GM21529 (cell line): ENCODE results near the gene GNA12.
A peak's percentile ranks its signal among the peaks of the same experiment; 100 is the strongest.

Experiments used
- ATAC-seq: cut with Tn5 transposase; IDR thresholded peaks from one replicate; pipeline ENCODE4 v1.9.1; 2021; ENCODE audit not compliant: unreplicated experiment

GNA12 gene, protein sequence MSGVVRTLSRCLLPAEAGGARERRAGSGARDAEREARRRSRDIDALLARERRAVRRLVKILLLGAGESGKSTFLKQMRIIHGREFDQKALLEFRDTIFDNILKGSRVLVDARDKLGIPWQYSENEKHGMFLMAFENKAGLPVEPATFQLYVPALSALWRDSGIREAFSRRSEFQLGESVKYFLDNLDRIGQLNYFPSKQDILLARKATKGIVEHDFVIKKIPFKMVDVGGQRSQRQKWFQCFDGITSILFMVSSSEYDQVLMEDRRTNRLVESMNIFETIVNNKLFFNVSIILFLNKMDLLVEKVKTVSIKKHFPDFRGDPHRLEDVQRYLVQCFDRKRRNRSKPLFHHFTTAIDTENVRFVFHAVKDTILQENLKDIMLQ

DNA sequence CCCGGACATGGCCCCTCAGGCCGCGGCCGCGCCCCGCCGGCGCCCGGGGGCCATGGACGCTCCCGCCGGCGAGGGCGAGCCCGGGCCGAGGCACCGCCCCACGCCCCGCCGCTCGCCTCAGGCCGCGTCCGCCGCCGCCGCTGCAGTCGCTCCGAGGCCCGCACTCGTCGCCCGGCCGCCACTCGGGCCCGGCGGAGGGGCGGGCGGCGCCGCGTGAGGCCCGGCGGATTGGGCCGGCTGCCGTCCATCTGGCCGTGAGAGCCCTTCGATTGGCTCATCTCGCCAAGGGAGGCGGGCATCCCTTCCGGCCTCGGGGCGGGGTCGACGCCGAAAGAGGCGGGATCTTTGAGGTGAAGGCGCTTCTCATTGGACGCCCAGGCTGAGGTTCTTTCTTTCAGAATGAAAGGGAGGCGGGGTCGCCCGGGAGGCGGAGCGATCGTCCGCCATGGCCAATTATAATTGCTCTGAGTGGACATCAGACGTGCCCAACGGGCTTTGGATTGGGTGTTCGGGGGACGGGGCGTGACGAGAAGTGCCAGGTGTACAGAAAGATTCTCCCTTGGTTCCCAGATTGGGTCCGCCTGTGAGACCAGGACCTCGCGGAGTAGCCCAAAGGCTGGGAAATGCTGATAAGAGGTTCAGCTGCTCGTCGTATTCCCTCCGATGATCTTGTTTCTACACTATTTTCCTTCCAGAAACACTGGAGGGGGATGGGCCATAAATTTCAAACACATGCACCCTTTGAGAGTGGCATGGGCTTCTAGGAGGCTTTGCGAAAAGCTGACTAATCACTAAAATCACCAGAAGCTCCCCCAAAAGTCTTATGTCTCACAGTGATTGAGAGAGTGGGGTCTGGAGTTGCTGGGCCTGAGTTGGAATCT, at the start of gene GNA12:
Gene GNA12 (minus strand): TSS at position 156 of the 881 bp plus-strand sequence. CDS start 147 bp downstream, at position 9.
- peak; percentile 94 for ATAC-seq

- no peak for ATAC-seq
These were observed 49.3 kb upstream of the GNA12 start for GRCh38 chr7:2893411-2893861.

GRCh38 chr7:2892549-2892948, 48.4 kb upstream of the GNA12 start:
- no peak for ATAC-seq

DNA sequence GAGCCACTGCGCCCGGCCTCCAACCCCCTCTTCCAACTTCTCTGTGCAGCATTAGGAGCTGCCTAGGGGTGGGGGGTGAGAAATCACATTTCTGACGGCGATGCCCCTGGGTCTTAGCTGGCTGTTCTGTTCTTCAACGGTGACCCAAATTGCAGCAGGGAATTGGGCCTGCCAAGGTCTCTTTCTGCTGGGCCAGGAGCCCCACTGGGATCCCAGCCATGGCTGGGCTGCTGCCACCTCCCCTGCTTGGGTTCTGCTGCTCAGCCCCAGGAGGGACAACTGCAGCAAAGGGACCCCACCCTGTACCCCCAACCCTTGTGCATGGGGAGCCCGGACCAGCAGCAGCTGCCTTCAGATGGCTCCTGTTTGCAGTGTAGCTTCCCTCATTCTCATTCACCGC, 43.7 kb upstream of the GNA12 start:
- no peak for ATAC-seq

DNA sequence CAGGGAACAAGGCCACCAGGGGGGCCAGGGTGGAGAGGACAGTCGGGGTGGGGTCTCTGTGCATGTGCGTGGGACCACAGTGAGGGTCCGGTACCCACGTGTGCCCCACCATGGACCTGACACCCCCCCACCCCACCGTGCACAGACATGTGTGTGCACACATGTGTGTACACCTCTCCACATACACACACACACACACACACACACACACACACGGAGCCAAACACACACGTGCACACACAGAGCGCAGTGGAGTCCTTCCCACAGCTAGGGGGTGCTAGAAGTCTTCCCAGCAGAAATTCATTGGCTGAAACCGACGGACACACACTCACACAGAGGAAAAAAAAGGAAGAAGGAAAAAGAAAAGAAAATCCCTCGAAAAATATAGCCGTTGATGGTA, 42.8 kb upstream of the GNA12 start:
- ATAC-seq, result peak; percentile 51

- ATAC-seq, result no peak
These were observed 42.3 kb upstream of the GNA12 start for GRCh38 chr7:2886391-2886790.

DNA sequence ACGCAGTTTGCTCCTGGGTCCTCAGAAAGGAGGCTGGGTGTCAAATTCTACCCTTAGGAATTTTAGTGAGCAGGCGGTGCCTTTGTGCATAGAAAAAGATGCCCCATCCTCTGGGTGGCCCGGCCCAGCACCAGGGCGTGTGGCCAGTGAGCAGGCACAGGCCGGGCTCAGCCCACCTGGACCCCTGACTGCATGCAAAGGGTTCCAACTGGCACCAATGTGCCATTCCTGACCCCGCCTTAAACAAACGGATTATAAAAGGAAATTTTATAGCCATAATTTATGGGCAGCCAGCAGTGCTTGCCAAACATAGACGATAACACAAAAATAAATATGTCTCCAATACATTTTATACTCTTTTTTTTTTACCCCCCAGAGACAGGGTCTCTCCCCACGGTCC, 40.1 kb upstream of the GNA12 start:
- no peak for ATAC-seq

DNA sequence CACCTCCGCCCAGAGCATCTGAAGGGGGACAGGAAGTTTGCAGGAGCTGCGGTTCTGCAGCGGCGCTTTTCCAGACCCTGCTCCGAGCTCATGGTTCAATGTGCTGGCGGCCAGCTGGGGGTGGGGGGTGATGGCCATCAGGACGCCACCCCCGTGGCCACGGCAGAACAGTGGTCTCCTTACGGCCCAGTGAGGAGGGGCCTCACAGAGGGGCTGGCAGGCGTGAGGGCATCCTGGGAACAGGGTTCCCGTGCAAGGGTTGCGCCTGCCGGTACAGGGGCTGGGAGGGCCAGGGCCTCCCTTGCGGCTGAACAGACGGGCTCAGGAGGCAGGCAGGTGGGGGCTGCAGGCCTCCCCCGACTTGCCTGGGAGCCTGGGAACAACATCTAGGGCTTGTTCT, 39.0 kb upstream of the GNA12 start:
- ATAC-seq, result no peak

DNA sequence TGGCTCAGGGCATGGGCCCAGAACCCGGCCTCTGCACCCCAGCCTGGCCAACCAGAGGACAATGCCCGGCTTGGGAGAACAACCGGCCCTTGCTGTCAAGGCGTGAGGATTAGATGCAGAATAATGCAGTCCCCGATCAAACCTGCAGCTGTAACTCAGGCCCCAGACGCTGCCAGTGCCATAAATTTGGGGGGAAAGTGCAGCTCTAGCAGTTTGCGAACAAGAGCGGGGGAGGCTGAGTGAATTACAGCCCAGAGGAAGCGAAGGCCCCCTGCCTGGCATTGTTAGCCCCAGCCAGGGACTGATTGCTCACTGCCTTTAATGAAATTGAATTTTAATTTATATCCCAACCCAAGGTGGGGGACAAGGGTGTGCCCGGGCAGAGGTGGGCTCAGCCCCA, 38.0 kb upstream of the GNA12 start:
- no peak for ATAC-seq

DNA sequence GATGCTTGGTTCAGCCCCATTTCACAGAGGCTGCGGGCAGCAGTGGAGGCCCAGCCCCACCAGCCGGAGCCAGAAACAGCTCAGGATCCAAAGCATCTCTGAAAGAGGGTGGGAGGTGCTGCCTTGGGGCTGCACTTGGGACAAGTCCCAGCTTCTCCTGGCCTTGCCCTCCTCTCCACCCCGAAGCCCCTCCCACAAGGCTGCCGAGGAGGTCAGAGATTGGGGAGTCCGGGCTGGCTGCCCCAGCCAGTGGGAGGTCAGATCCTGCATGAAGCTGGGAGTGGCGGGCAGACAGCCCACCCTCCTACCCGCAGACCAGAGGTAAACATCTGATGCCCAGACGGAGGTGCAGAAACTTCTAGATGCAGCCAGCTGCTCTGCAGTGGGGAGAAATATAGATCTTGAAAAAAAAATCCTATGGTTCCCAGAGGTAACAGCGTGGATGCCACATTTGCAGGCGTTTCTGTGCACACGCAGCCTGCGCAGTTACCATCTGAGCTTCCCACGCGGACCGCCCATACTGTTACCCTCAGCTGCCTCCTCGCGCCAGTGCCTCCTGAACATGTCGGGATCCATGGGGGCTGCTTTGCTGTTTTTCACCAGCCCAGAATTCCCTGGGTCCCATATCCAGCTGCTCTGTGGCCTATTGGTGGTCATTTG, 36.9 kb upstream of the GNA12 start:
- ATAC-seq, result no peak

GRCh38 chr7:2880051-2880450, 35.9 kb upstream of the GNA12 start:
- no peak for ATAC-seq

DNA sequence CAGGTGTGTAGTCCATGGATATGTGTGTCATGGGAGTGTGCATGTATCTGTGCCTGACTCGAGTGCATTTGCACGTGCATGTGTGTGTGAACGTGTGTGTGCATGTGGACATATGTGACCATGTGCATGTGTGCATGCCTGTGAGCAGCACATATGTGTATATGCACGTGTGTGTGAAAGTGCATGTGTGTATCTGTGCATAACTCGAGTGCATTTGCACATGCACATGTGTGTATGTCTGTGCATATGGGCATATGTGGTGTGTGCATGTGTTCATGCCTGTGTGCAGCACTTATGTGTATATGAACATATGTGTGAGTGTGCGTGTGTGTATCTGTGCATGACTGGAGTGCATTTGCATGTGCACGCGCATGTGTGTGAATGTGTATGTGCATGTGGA, 35.2 kb upstream of the GNA12 start:
- ATAC-seq, result no peak

DNA sequence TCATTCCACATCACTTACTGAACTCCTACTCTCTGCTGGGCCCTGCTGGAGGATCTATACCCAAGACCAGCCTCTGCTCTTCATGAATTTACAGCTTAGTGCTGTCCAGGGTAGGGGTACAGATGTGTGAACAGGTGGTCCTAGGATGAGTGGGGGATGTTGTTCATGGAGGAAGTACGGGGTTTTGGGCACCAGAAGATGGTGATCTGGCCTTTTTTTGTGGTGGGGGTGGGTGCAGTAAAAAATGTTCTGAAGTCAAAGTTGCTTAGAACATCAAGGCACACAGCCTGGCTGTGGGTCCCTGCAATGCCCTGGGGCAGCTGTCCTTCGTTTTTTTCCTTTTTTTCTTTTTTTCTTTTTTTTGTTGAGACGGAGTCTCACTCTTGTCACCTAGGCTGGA, 34.2 kb upstream of the GNA12 start:
- ATAC-seq, result no peak

DNA sequence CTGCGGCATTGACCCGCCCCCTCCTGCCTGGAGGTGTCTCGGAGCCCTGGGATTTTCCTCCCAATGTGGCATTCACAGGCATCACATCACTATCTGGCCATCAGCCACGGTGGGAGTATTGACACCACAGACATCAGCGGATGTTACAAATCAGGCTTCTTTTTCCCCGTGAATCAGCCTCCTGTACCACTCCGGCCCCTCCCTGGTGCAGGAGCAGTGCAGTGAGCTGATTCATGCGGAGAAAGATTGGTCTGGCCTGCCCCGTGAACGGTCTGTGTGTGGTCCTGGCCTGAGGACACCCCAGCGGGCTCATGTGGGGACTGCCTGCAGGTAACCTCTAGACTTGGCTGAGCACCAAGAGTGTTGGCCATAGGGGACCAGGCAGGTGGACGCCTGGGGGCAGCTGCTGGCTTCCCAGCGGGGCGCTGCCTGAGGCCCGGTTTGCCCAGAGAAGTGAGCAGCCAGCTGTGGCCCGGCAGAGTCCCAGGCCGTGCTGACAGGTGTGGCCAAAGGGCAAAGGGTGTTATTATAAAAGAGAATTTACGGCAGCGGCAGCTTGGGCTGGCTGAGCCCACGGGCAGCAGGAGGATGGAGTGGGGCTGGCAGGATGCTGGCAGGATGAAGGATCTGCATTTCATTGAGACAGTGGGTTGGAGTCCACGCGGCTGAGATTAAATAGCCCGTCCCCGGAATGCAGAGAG, 32.1 kb upstream of the GNA12 start:
- no peak for ATAC-seq

DNA sequence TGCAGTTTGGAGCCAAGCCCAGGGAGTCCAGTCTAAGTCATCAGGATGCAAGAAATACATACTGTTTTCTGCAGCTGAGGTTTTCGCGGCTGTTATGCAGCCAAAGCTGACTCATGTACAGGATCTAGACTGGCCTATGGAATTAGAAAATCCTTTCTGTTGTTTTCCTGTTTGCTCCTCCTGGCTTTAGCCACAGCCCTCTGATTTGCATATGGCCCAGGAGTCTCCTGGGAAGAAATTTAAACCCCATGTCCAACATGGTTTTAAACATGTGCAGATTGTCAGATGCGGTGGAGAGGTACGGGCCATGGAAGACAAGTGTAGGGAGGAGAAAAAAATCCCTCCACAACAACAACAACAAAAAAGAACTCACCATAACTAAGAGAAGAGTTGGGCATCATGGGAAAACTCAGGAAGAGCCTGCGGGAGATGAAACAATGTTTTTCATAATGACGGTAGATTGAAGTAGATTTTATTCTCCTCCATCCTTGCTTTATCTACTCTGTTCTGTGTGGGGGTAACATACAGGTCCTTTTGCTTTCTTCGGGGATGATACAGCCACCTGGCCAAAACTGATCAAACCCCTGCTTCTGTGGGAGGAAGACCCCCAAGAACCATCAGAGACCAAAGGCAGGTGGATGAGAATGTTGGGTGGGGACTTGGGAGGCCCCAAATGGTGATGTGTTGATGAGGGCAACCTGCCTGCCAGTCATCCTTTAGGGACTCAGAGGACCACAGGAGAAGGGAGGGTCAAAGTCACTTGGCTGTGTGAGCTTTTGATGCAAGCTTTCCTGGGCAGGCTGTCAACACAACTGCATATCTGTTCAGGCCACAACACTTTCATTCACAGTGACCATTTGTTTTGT, 29.8 kb upstream of the GNA12 start:
- ATAC-seq, result no peak

DNA sequence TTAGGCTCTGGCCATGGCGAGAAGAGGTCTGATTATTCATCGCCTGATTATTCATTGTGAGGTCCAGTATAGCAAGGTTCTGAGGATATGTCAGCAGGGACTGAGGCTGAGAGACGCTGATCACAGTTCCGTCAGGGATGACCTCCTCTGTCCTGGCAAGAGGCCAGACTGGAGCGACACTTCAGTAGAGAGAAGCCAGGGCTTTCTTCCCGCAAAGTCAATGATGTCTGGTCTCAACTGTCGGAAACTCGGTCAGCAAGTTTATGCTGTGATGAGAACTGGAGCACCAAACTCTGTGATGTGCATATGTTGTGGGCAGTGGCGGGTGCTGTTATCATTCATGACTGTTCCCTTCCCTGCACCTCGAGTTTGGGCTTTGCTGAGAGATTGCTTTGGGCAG, 29.0 kb upstream of the GNA12 start:
- ATAC-seq, result no peak

DNA sequence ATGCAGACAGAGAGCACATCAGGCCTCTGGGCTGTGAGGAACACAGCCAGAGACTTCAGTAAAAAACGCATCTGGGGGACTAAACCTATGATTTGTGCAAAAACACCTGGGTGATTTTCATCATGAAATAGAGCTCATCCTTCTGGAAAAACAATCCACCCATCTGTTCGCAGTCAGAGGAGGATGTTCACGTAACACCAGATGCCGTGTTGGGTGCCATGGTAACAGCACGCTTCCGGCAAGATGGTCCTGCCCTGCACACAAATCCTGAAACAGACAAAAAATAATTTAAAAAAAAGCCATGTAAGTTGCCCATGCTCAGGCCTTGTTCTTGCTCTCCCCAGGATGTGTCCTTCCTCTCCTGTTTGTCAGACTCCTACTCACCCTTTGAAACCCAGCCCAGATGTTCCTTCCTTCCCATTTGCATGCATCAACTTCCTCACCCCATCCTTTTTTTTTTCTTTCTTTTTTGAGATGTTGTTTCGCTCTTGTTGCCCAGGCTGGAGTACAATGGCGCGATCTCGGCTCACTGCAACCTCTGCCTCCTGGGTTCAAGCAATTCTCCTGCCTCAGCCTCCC, 28.3 kb upstream of the GNA12 start:
- ATAC-seq, result no peak

DNA sequence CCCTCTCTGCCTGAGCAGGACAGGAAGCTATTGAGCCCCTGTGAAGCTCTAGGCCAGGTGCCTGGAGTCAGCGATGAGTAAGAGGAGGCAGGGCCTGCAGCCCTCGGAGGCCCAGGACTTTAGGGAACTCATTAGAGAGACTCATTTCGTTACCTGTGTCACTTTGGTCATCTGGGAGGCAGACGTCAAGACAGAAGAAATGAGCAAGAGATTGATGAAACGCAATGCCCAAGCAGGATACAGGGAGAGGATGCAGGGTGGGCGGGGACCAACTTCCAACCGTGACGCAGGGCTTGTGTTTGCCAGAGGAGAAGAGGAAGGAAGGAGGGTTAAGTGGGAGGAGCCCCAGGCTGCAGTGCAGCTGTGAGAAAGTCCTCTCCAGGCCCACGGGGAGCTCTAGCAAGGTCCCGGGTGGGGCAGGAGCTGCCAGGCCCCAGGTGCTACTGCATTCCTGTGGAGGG, 26.4 kb upstream of the GNA12 start:
- ATAC-seq, result peak; percentile 68

DNA sequence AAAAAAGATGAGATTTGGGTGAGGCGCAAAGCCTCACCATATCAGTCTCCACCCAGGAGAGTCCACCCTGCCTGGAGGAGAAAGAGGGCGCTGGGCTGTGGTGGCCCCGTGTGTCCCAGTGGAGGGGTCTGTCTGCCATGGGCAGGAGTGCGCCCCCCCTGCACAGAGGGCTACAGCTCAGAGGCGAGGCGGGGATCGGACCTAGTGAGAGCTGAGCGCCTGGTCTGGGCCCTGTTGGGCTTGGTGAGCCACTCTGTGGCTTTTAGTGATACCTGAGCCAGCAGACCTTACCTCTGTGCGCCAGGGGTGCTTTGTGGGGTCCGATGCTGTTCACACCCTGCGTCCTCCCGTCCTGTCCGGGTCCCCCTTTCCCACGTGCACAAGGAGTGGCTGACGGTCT, 25.9 kb upstream of the GNA12 start:
- no peak for ATAC-seq

- ATAC-seq, result no peak
These were observed 22.5 kb upstream of the GNA12 start for GRCh38 chr7:2866601-2867000.
